Vagina (tissue), 2 donors: ENCODE results near the gene RALGAPB.

Source experiments
- POLR2A ChIP-seq, 2 donors: fragments of 450-650 bp; IDR thresholded peaks; one replicate each; pipeline ENCODE4 v1.6.1; 2017; ENCODE audit warnings: antibody characterized with exemption in 2 of 2, mild to moderate bottlenecking in 2 of 2, moderate library complexity in 2 of 2
- POLR2AphosphoS5 ChIP-seq, 2 donors: sonication (generic); formaldehyde crosslinking; IDR thresholded peaks; one replicate each; pipeline ENCODE4 v1.9.0; 2017; ENCODE audit warnings: antibody characterized with exemption in 2 of 2, mild to moderate bottlenecking in 2 of 2, low read depth in 1 of 2; ENCODE audit not compliant: insufficient read depth in 1 of 2
- TF ChIP-seq, protein P1 (sequence below), 3 experiments: fragments of 450-650 bp in 2 of 3; fragments of 200-600 bp in 1 of 3; sonication (generic) in 1 of 3; IDR thresholded peaks; one replicate each; pipeline ENCODE4 v1.5.1; 2017 to 2019; ENCODE audit warnings: antibody characterized with exemption in 3 of 3, mild to moderate bottlenecking in 2 of 3, moderate library complexity in 2 of 3

DNA sequence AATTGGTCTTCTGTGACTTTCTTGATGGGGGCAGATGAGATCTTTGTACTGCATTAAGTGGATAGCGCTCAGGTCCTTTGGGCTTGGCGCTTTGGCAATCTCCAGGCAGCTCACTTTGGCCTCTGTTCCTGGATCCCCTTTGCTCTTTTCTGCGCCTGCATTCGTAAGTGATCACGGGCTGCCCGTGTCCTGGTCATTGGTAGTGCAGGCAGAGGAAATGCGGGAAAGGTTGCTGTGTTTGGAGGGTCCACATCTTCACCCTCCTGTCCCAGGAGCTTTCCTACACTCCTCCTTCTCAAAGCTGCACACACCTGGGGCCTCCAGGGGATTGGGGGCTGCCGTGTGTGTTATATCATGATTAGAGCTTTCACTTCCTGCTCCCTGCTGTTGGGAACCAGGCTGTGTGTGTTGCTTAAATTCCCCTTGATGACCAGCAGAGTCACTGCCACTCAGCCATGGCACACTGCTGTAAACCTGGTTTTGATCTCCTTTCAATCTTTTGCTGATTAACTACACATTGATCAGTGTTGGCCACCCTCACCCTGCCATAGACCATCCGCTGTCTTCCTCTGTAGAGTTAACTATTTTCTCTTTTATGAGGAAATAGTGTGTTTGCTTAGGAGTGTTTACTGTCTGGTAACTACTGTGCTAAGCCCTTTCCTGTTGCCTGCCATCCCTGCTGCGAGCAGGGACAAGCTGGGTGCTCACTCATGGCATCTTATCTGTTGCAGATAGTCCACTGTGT, 24.5 kb upstream of the RALGAPB start:
- TF ChIP-seq, protein P1, sequence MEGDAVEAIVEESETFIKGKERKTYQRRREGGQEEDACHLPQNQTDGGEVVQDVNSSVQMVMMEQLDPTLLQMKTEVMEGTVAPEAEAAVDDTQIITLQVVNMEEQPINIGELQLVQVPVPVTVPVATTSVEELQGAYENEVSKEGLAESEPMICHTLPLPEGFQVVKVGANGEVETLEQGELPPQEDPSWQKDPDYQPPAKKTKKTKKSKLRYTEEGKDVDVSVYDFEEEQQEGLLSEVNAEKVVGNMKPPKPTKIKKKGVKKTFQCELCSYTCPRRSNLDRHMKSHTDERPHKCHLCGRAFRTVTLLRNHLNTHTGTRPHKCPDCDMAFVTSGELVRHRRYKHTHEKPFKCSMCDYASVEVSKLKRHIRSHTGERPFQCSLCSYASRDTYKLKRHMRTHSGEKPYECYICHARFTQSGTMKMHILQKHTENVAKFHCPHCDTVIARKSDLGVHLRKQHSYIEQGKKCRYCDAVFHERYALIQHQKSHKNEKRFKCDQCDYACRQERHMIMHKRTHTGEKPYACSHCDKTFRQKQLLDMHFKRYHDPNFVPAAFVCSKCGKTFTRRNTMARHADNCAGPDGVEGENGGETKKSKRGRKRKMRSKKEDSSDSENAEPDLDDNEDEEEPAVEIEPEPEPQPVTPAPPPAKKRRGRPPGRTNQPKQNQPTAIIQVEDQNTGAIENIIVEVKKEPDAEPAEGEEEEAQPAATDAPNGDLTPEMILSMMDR (IDR thresholded peaks at IDR 0.05): no peak
- TF ChIP-seq POLR2AphosphoS5 (IDR thresholded peaks at IDR 0.05; ENCODE audit: insufficient read depth in 1 of 2, low read depth in 1 of 2) (no peak), POLR2A (IDR thresholded peaks at IDR 0.05) (no peak)
